A549 (cell line): Measurements from ENCODE around the gene UNC13B. TPM values are rescaled to one million over a fixed set of nuclear protein-coding genes. Genes with fewer than 3 reads are reported as not detected.
A peak's percentile ranks its signal among the peaks of the same experiment; 100 is the strongest.

Experiments
- ATAC-seq, 2 experiments: fragments of 200-7000 bp in 1 of 2; fragments of >200 bp in 1 of 2; cut with Nextera tagmentation in 1 of 2; cut with Tn5 transposase in 1 of 2; 3 replicates each; pipeline versions ENCODE4 v1.8.0 to v1.9.1; 2018 to 2020; ENCODE audit warnings: mild to moderate bottlenecking in 1 of 2, moderate library complexity in 1 of 2
- CTCF ChIA-PET: fragments of 300-600 bp; sonication (Branson Sonifier 250); formaldehyde crosslinking; extraction: SDS; loops from one replicate; lab custom pipeline; 2021; ENCODE audit warnings: antibody characterized with exemption, inconsistent platforms; lab: Yijun Ruan, JAX
- POLR2A ChIA-PET: fragments of 350-600 bp; formaldehyde crosslinking; extraction: SDS; loops from one replicate; lab custom pipeline; 2021; ENCODE audit warnings: antibody characterized with exemption, inconsistent platforms; lab: Yijun Ruan, JAX
- DNase-seq, 2 experiments: peaks; one replicate each; pipeline versions ENCODE4 v3.0.0 to v3.0.0-alpha.2; 2011 to 2016; ENCODE audit warnings: low read depth in 1 of 2, low spot score in 1 of 2
- FAIRE-seq: peaks from 2 replicates; lab custom pipeline; 2011; peaks lifted over from hg19 to GRCh38; lab: Jason Lieb, UNC
- H3K27ac ChIP-seq, 2 experiments: fragments of >200 bp; sonication (Bioruptor Twin); formaldehyde crosslinking; 3 replicates each; pipeline ENCODE4 v1.5.1; 2016 to 2017
- H3K4me1 ChIP-seq: fragments of >200 bp; sonication (Bioruptor Twin); formaldehyde crosslinking; 3 replicates; pipeline ENCODE4 v1.6.1; 2016
- H3K4me2 ChIP-seq: fragments of >200 bp; sonication (Bioruptor Twin); formaldehyde crosslinking; 3 replicates; pipeline ENCODE4 v1.6.1; 2016
- H3K4me3 ChIP-seq: fragments of >200 bp; sonication (Bioruptor Twin); formaldehyde crosslinking; 3 replicates; pipeline ENCODE4 v1.5.1; 2016
- H3K9me3 ChIP-seq: fragments of >200 bp; sonication (Bioruptor Twin); formaldehyde crosslinking; 3 replicates; pipeline ENCODE4 v1.6.1; 2016
- ATOH8 ChIP-seq: fragments of 250-450 bp; sonication (Bioruptor Pico); IDR thresholded peaks from 2 replicates; pipeline ENCODE4 v1.5.0; 2020; ENCODE audit warnings: low read depth, mild to moderate bottlenecking, moderate library complexity
- CBX2 ChIP-seq: fragments of 200-600 bp; sonication (generic); IDR thresholded peaks from 2 replicates; pipeline ENCODE4 v1.6.1; 2016; ENCODE audit warnings: low read depth, mild to moderate bottlenecking, borderline replicate concordance
- CEBPB ChIP-seq, 2 experiments: fragments of >200 bp in 1 of 2; sonication (Bioruptor Twin) in 1 of 2; formaldehyde crosslinking in 1 of 2; IDR thresholded peaks; 2 replicates each; pipeline ENCODE4 v1.6.1; 2012 to 2016
- CHD2 ChIP-seq: fragments of 150-350 bp; IDR thresholded peaks from 2 replicates; pipeline ENCODE4 v1.6.1; 2014; ENCODE audit warnings: low read length; ENCODE audit not compliant: partially characterized antibody
- EHMT2 ChIP-seq: fragments of 200-600 bp; sonication (generic); IDR thresholded peaks from 2 replicates; pipeline ENCODE4 v1.6.1; 2016; ENCODE audit warnings: antibody characterized with exemption, low read depth, mild to moderate bottlenecking, moderate library complexity
- ELK1 ChIP-seq: fragments of 150-350 bp; IDR thresholded peaks from 2 replicates; pipeline ENCODE4 v1.6.1; 2014; ENCODE audit warnings: low read depth, mild to moderate bottlenecking, low read length
- FOSL2 ChIP-seq, 2 experiments: fragments of 450-650 bp in 1 of 2; fragments of >200 bp in 1 of 2; sonication (Bioruptor Twin) in 1 of 2; formaldehyde crosslinking; IDR thresholded peaks; 2 replicates each; pipeline versions ENCODE4 v1.5.0 to v1.6.1; 2016 to 2020; ENCODE audit warnings: mild to moderate bottlenecking in 1 of 2, moderate library complexity in 1 of 2
- FOXS1 ChIP-seq: fragments of 250-450 bp; sonication (Bioruptor Pico); IDR thresholded peaks from 2 replicates; pipeline ENCODE4 v1.5.0; 2020; ENCODE audit warnings: mild to moderate bottlenecking, moderate library complexity
- GATA3 ChIP-seq: IDR thresholded peaks from 2 replicates; pipeline ENCODE4 v1.6.1; 2012; ENCODE audit warnings: borderline replicate concordance
- HDAC2 ChIP-seq: fragments of 200-600 bp; sonication (generic); IDR thresholded peaks from 2 replicates; pipeline ENCODE4 v1.6.1; 2016
- HOXA7 ChIP-seq: fragments of 250-450 bp; sonication (Bioruptor Pico); IDR thresholded peaks from 2 replicates; pipeline ENCODE4 v1.5.0; 2020; ENCODE audit warnings: mild to moderate bottlenecking, moderate library complexity
- KDM1A ChIP-seq: fragments of 200-600 bp; sonication (generic); IDR thresholded peaks from 2 replicates; pipeline ENCODE4 v1.6.1; 2016; ENCODE audit warnings: low read depth, mild to moderate bottlenecking
- KDM5A ChIP-seq: fragments of 200-600 bp; sonication (generic); IDR thresholded peaks from 2 replicates; pipeline ENCODE4 v1.6.1; 2016; ENCODE audit warnings: antibody characterized with exemption, mild to moderate bottlenecking
- MAFK ChIP-seq: fragments of 450-650 bp; IDR thresholded peaks from 2 replicates; pipeline ENCODE4 v1.6.1; 2014; ENCODE audit not compliant: partially characterized antibody
- MYC ChIP-seq: IDR thresholded peaks from 2 replicates; pipeline ENCODE4 v1.6.1; 2012; ENCODE audit warnings: mild to moderate bottlenecking, inconsistent platforms, low read length, improper control_type of control experiment, borderline replicate concordance
- NFE2L2 ChIP-seq: fragments of 150-350 bp; conservative IDR thresholded peaks from 2 replicates; pipeline ENCODE4 v1.6.1; 2014; ENCODE audit warnings: low read length
- NPAS2 ChIP-seq: fragments of 250-450 bp; sonication (Bioruptor Pico); IDR thresholded peaks from 2 replicates; pipeline ENCODE4 v1.8.0; 2022; ENCODE audit warnings: mild to moderate bottlenecking, moderate library complexity, borderline replicate concordance
- NR3C1 ChIP-seq: fragments of >200 bp; sonication (Bioruptor Twin); formaldehyde crosslinking; IDR thresholded peaks from 3 replicates; pipeline ENCODE4 v1.6.1; 2017
- PBX3 ChIP-seq: IDR thresholded peaks from 2 replicates; pipeline ENCODE4 v1.6.1; 2012
- PHF8 ChIP-seq: fragments of 200-600 bp; sonication (generic); IDR thresholded peaks from 2 replicates; pipeline ENCODE4 v1.6.1; 2016; ENCODE audit warnings: low read depth, mild to moderate bottlenecking, antibody characterized with exemption, moderate library complexity, borderline replicate concordance
- POLR2A ChIP-seq: IDR thresholded peaks from 2 replicates; pipeline ENCODE4 v1.6.1; 2012; ENCODE audit warnings: mild to moderate bottlenecking, low read length
- POLR2AphosphoS2 ChIP-seq: conservative IDR thresholded peaks from 2 replicates; pipeline ENCODE4 v1.6.1; 2012; ENCODE audit warnings: low read length, improper control_type of control experiment, inconsistent platforms
- RFX5 ChIP-seq: fragments of 450-650 bp; IDR thresholded peaks from 2 replicates; pipeline ENCODE4 v1.7.1; 2014; ENCODE audit warnings: antibody characterized with exemption, mild to moderate bottlenecking, moderate library complexity
- SREBF2 ChIP-seq: fragments of 450-650 bp; IDR thresholded peaks from 2 replicates; pipeline ENCODE4 v1.6.1; 2014; ENCODE audit warnings: mild to moderate bottlenecking, moderate library complexity
- TP53 ChIP-seq: fragments of 250-450 bp; sonication (Bioruptor Pico); IDR thresholded peaks from 2 replicates; pipeline ENCODE4 v1.5.0; 2021; ENCODE audit warnings: mild to moderate bottlenecking, moderate library complexity
- USF2 ChIP-seq: fragments of 450-650 bp; IDR thresholded peaks from 2 replicates; pipeline ENCODE4 v1.6.1; 2014; ENCODE audit warnings: antibody characterized with exemption
- ZFP36 ChIP-seq: fragments of 450-650 bp; IDR thresholded peaks from 2 replicates; pipeline ENCODE4 v1.6.1; 2014; ENCODE audit warnings: borderline replicate concordance; ENCODE audit not compliant: partially characterized antibody
- WGBS: methylation state at CpG from one replicate; pipeline ENCODE4 v1.1.6; 2017; ENCODE audit errors: missing lambda C conversion rate; 5-methylcytosine and 5-hydroxymethylcytosine counted together
- polyA plus RNA-seq, 4 experiments: library from polyadenylated mRNA; depleted of rRNA in 3 of 4; stranded (reverse); fragments of >200 nt; fragmentation: RNase III in 1 of 4; extraction: RNeasy Plus Mini Kit Qiagen cat#74134 plus additional on column Dnase treatment in 1 of 4; gene quantifications; 2 replicates in 3 of 4; 3 replicates in 1 of 4; pipeline ENCODE4 v1.2.3, GENCODE V29; 2011 to 2017

Gene UNC13B
- polyA plus RNA-seq, 2 of the 4 experiments (the other 2 are of a cell fraction) = 9.9 to 17.8 TPM

- Histone ChIP-seq H3K4me2 (no peak overlapping the region), H3K9me3 (no peaks in the 10 kb centered on the region), H3K4me1 (no peaks in the 10 kb centered on the region), H3K27ac (no peak overlapping the region)
- FAIRE-seq = no peak
- ChIA-PET CTCF (interaction anchor here (1.2 kb wide), 2 partner anchors 18 to 124 kb away, joined by 3 to 4 read pairs; no protein-coding TSS in a partner anchor), POLR2A (no interaction called here)
- no peak for DNase-seq
- no peak for ATAC-seq
- TF ChIP-seq SREBF2 (no peak), ZFP36 (no peak), RFX5 (no peak)
- TF ChIP-seq, all 56 proteins: peak for 0
- H3K4me3 ChIP-seq = no peak overlapping the region
- WGBS = 64% methylated on average over 3 of the region's 3 CpGs
These were observed 189.2 kb downstream of the UNC13B start for GRCh38 chr9:35350827-35351549.

GRCh38 chr9:35353731-35354365 is 192.0 kb downstream of the UNC13B start:
- ChIA-PET POLR2A (no interaction called here), CTCF (interaction anchor here (0.6 kb wide), 1 partner anchor 111 kb away, joined by 3 read pairs; no protein-coding TSS in a partner anchor)
- 70% methylated on average over 3 of the region's 3 CpGs for WGBS
- Histone ChIP-seq H3K4me3 (no peak overlapping the region), H3K4me2 (no peak overlapping the region), H3K9me3 (no peaks in the 10 kb centered on the region), H3K27ac (no peak overlapping the region), H3K4me1 (no peaks in the 10 kb centered on the region)
- no peak for DNase-seq
- no peak for FAIRE-seq
- no peak for TF ChIP-seq KDM1A
- ATAC-seq = no peak

- Histone ChIP-seq H3K4me2 (no peak overlapping the region), H3K4me3 (no peak overlapping the region), H3K27ac (no peak overlapping the region), H3K9me3 (no peaks in the 10 kb centered on the region)
- CTCF ChIA-PET = interaction anchor here (1.0 to 1.4 kb wide), 2 partner anchors 11 to 457 kb away, joined by 3 to 4 read pairs; no protein-coding TSS in a partner anchor
- POLR2A ChIA-PET = no interaction called here
- FAIRE-seq = no peak
- TF ChIP-seq GATA3 (no peak), TP53 (CRISPR knock-in tag) (no peak), POLR2AphosphoS2 (no peak), CEBPB (IDR thresholded peaks at IDR 0.05) (no peak), CHD2 (no peak), FOXS1 (CRISPR knock-in tag) (no peak), ZFP36 (no peak), HDAC2 (no peak), HOXA7 (CRISPR knock-in tag) (no peak), USF2 (no peak), NR3C1 (no peak), MYC (no peak), NPAS2 (CRISPR knock-in tag) (no peak), NFE2L2 (no peak)
- TF ChIP-seq, all 56 proteins: peak for 0
- DNase-seq (no peak), ATAC-seq (no peak)
- WGBS = 65% methylated on average over 1 of the region's 1 CpG
- no peaks in the 10 kb centered on the region for H3K4me1 ChIP-seq
These were observed 194.1 kb downstream of the UNC13B start for GRCh38 chr9:35355939-35356338.

- POLR2A ChIA-PET = no interaction called here
- H3K4me3 ChIP-seq = no peak overlapping the region
- WGBS = 48% methylated on average over 2 of the region's 2 CpGs
- no peaks in the 10 kb centered on the region for H3K9me3 ChIP-seq
- TF ChIP-seq SREBF2 (no peak), PBX3 (no peak), POLR2AphosphoS2 (no peak), EHMT2 (no peak), MAFK (no peak), POLR2A (no peak), CBX2 (no peak), ATOH8 (CRISPR knock-in tag) (no peak), KDM5A (no peak), PHF8 (no peak), FOSL2 (IDR thresholded peaks at IDR 0.05) (no peak), FOSL2 (CRISPR knock-in tag; IDR thresholded peaks at IDR 0.05) (no peak), HOXA7 (CRISPR knock-in tag) (no peak), ELK1 (no peak)
- no peak for ATAC-seq
- no peak overlapping the region for H3K4me2 ChIP-seq
- H3K4me1 ChIP-seq = no peaks in the 10 kb centered on the region
- H3K27ac ChIP-seq = no peak overlapping the region
- CTCF ChIA-PET = no interaction called here
- no peak for DNase-seq
- peak; percentile 13 for FAIRE-seq
These were observed 195.3 kb downstream of the UNC13B start for GRCh38 chr9:35357116-35357515.
